GM21576 (cell line): ENCODE measurements around the gene CAND2.
"Not testable (repeated sequence)": the region's sequence is repeated elsewhere in the genome, so short reads cannot be mapped to it uniquely, and the experiment has no call there.

Source experiments
- ATAC-seq: cut with Tn5 transposase; IDR thresholded peaks from one replicate; pipeline ENCODE4 v1.9.1; 2021; ENCODE audit warnings: mild to moderate bottlenecking, moderate library complexity; ENCODE audit not compliant: unreplicated experiment

Gene CAND2

GRCh38 chr3:12852201-12852600, 55.7 kb downstream of the CAND2 start:
- ATAC-seq, result no peak

- ATAC-seq, result not testable (repeated sequence)
Measured at GRCh38 chr3:12853847-12854246, 57.4 kb downstream of the CAND2 start.

GRCh38 chr3:12854565-12854964, 58.1 kb downstream of the CAND2 start:
- ATAC-seq, result no peak

- ATAC-seq, result no peak
Measured at GRCh38 chr3:12856626-12857025, 60.1 kb downstream of the CAND2 start.

GRCh38 chr3:12859840-12860239, 63.4 kb downstream of the CAND2 start:
- ATAC-seq, result no peak

- no peak for ATAC-seq
Measured at GRCh38 chr3:12861611-12862010, 65.1 kb downstream of the CAND2 start.

GRCh38 chr3:12862387-12862786, 65.9 kb downstream of the CAND2 start:
- ATAC-seq, result no peak

GRCh38 chr3:12865271-12865670, 68.8 kb downstream of the CAND2 start:
- no peak for ATAC-seq

- no peak for ATAC-seq
Measured at GRCh38 chr3:12866836-12867235, 70.4 kb downstream of the CAND2 start.

- ATAC-seq, result peak; percentile 13
Measured at GRCh38 chr3:12868039-12869034, 71.9 kb downstream of the CAND2 start.

GRCh38 chr3:12869035-12869621, 72.6 kb downstream of the CAND2 start:
- ATAC-seq, result peak; percentile 42

- peak; percentile 50 for ATAC-seq
Measured at GRCh38 chr3:12870942-12871341, 74.5 kb downstream of the CAND2 start.

- no peak for ATAC-seq
Measured at GRCh38 chr3:12871404-12871983, 75.0 kb downstream of the CAND2 start.

- ATAC-seq, result no peak
Measured at GRCh38 chr3:12875857-12876836, 79.7 kb downstream of the CAND2 start.

GRCh38 chr3:12877040-12877439, 80.6 kb downstream of the CAND2 start:
- no peak for ATAC-seq

- ATAC-seq, result no peak
Measured at GRCh38 chr3:12878141-12878574, 81.7 kb downstream of the CAND2 start.

- not testable (repeated sequence) for ATAC-seq
Measured at GRCh38 chr3:12878758-12879157, 82.3 kb downstream of the CAND2 start.

- ATAC-seq, result no peak
Measured at GRCh38 chr3:12879191-12879815, 82.8 kb downstream of the CAND2 start.

- ATAC-seq, result peak; percentile 57
Measured at GRCh38 chr3:12881858-12882257, 85.4 kb downstream of the CAND2 start.
